Measurements from ENCODE around the gene CD300H.

DNA sequence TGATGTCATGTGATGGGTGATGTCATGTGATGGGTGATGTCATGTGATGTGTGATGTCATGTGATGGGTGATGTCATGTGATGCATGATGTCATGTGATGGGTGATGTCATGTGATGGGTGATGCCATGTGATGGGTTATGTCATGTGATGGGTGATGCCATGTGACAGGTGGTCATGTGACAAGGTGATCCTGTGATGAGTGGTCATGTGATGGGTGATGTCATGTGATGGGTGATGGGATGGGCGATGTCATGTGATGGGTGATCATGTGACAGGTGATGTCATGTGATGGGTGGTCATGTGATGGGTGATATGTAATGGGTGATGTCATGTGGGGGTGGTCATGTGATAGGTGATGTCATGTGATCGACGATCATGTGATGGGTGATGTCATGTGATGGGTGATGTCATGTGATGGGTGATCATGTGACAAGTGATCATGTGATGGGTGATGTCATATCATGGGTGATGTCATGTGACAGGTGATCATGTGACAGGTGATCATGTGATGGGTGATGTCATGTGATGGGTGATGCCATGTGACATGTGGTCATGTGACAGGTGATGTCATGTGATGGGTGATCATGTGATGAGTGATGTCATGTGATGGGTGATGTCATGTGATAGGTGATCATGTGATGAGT lies 53.2 kb downstream of the CD300H start:
- TF ChIP-seq, protein P1, sequence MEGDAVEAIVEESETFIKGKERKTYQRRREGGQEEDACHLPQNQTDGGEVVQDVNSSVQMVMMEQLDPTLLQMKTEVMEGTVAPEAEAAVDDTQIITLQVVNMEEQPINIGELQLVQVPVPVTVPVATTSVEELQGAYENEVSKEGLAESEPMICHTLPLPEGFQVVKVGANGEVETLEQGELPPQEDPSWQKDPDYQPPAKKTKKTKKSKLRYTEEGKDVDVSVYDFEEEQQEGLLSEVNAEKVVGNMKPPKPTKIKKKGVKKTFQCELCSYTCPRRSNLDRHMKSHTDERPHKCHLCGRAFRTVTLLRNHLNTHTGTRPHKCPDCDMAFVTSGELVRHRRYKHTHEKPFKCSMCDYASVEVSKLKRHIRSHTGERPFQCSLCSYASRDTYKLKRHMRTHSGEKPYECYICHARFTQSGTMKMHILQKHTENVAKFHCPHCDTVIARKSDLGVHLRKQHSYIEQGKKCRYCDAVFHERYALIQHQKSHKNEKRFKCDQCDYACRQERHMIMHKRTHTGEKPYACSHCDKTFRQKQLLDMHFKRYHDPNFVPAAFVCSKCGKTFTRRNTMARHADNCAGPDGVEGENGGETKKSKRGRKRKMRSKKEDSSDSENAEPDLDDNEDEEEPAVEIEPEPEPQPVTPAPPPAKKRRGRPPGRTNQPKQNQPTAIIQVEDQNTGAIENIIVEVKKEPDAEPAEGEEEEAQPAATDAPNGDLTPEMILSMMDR (IDR thresholded peaks at IDR 0.05), result no peak
- no peak for TF ChIP-seq POLR2A (IDR thresholded peaks at IDR 0.05)

Data from prostate gland (tissue), 2 donors.